HG03378 (cell line): ENCODE data around the gene PEAK1.

ENCODE experiments used
- ATAC-seq: cut with Tn5 transposase; IDR thresholded peaks from one replicate; pipeline ENCODE4 v1.9.1; 2021; ENCODE audit warnings: mild to moderate bottlenecking, moderate library complexity; ENCODE audit not compliant: unreplicated experiment

PEAK1 gene

GRCh38 chr15:77419836-77420609 is at the start of gene PEAK1:
Gene PEAK1 (minus strand): TSS chr15:77420104. CDS start chr15:77181926, 238,178 bp downstream.
- ATAC-seq = peak; percentile 76

GRCh38 chr15:77468896-77469295 is 49.0 kb upstream of the PEAK1 start:
- ATAC-seq = no peak

GRCh38 chr15:77466521-77466920 is 46.6 kb upstream of the PEAK1 start:
- no peak for ATAC-seq

GRCh38 chr15:77464129-77464865 is 44.4 kb upstream of the PEAK1 start:
- ATAC-seq = no peak

GRCh38 chr15:77461486-77461885 is 41.6 kb upstream of the PEAK1 start:
- no peak for ATAC-seq

GRCh38 chr15:77459031-77459430 is 39.1 kb upstream of the PEAK1 start:
- no peak for ATAC-seq

- ATAC-seq = no peak
Measured at GRCh38 chr15:77457905-77458265, 38.0 kb upstream of the PEAK1 start.

- no peak for ATAC-seq
Measured at GRCh38 chr15:77457191-77457904, 37.4 kb upstream of the PEAK1 start.

- ATAC-seq = no peak
Measured at GRCh38 chr15:77456746-77457145, 36.8 kb upstream of the PEAK1 start.

GRCh38 chr15:77455696-77456321 is 35.9 kb upstream of the PEAK1 start:
- ATAC-seq = no peak

- no peak for ATAC-seq
Measured at GRCh38 chr15:77454951-77455350, 35.0 kb upstream of the PEAK1 start.

- no peak for ATAC-seq
Measured at GRCh38 chr15:77454265-77454664, 34.4 kb upstream of the PEAK1 start.

GRCh38 chr15:77446840-77447390 is 27.0 kb upstream of the PEAK1 start:
- ATAC-seq = no peak

- peak; percentile 81 for ATAC-seq
Measured at GRCh38 chr15:77440378-77440999, 20.6 kb upstream of the PEAK1 start.

- no peak for ATAC-seq
Measured at GRCh38 chr15:77437264-77437663, 17.4 kb upstream of the PEAK1 start.

- ATAC-seq = no peak
Measured at GRCh38 chr15:77436822-77437221, 16.9 kb upstream of the PEAK1 start.

- ATAC-seq = no peak
Measured at GRCh38 chr15:77430652-77431051, 10.7 kb upstream of the PEAK1 start.

GRCh38 chr15:77430213-77430612 is 10.3 kb upstream of the PEAK1 start:
- ATAC-seq = no peak

- ATAC-seq = no peak
Measured at GRCh38 chr15:77426871-77427270, 7.0 kb upstream of the PEAK1 start.

GRCh38 chr15:77426377-77426776 is 6.5 kb upstream of the PEAK1 start:
- ATAC-seq = no peak
